Skeletal muscle tissue (tissue), 4 donors: ENCODE results near the gene HSPB7. TPM values are rescaled to one million over a fixed set of nuclear protein-coding genes. Genes with fewer than 3 reads are reported as not detected.

Source experiments
- H3K27ac ChIP-seq: one replicate; pipeline ENCODE4 v1.7.0; 2013; ENCODE audit warnings: mild to moderate bottlenecking, low read depth, low read length, inconsistent platforms
- H3K27me3 ChIP-seq, 3 donors: one replicate each; pipeline ENCODE4 v1.7.0; 2013; ENCODE audit warnings: low read length in 3 of 3; ENCODE audit not compliant: control insufficient read depth in 3 of 3, insufficient read depth in 3 of 3
- H3K36me3 ChIP-seq, 3 donors: one replicate each; pipeline ENCODE4 v1.7.0; 2013; ENCODE audit warnings: low read length in 3 of 3; ENCODE audit not compliant: control insufficient read depth in 3 of 3, insufficient read depth in 3 of 3
- H3K4me1 ChIP-seq, 3 donors: one replicate each; pipeline ENCODE4 v1.7.0; 2013; ENCODE audit warnings: low read length in 3 of 3, mild to moderate bottlenecking in 3 of 3; ENCODE audit not compliant: control insufficient read depth in 3 of 3, insufficient read depth in 3 of 3
- H3K4me3 ChIP-seq, 3 donors: one replicate each; pipeline ENCODE4 v1.7.0; 2013; ENCODE audit warnings: low read length in 3 of 3
- H3K9ac ChIP-seq, 3 donors: one replicate each; pipeline ENCODE4 v1.7.0; 2013; ENCODE audit warnings: low read length in 3 of 3, mild to moderate bottlenecking in 3 of 3, moderate library complexity in 2 of 3, low read depth in 1 of 3
- H3K9me3 ChIP-seq, 3 donors: one replicate each; pipeline ENCODE4 v1.7.0; 2013; ENCODE audit warnings: low read length in 3 of 3; ENCODE audit not compliant: control insufficient read depth in 3 of 3
- total RNA-seq: library from RNA; depleted of rRNA; stranded (reverse); fragments of >200 nt; gene quantifications from one replicate; pipeline ENCODE4 v1.2.3, GENCODE V29; 2014
- donor health status: Osteomylitis.

HSPB7 gene
- total RNA-seq, 1 donor from 2014 or later: 5.7 TPM

DNA sequence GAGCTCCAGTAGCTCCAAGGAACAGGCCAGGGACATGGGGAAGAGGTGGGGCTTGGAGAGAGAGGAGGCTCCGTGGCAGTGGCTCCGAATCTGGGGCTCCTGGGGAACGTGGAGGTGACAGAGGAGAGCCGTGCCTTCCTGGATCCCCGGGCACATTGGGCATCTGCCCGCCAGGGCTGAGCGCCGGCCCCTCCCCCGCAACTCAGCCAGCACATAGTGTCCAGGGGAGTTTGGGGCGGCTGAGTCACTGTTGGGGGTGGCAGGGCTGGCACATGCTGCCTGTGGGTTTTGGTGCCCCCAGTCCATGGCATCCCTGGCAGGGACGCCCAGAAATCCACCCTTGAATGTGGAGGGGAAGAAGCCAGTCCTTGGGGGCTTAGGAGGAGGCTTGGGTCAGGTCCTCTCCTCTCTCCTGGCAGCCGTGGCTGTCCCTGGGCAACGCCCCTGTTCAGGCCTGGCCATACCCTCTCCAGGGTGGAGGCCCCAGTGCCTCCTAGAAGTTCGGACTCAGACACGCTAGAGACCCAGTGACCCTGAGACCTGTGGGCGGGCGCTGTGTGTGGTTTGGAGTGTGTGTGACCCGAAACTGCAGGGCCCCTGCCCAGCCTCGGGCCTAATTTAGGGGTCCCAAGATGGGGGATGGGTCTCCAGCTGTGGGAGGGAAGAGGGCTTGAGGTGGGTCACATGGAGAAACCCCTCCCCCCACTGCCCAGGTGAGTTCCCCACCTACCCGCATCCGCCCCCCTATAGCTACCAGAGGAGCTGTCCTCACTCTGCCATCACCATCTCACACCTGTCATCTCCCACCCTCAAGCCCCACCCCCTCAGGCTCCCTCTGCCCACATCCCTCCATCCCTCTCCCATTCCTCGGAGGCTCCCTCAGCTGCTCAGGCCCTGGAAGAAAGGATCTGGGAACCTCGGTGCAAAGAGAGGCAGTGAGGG is 1.6 kb downstream of the HSPB7 start:
- no peaks in the 10 kb centered on the region for H3K9me3 ChIP-seq
- peak overlapping the region; percentile 99 for H3K27ac ChIP-seq
- peaks cover 0 to 17% (median 5%) of the 10 kb centered on the region in 3 donors for H3K36me3 ChIP-seq
- H3K4me3 ChIP-seq: peak overlapping the region; percentile 85 to 94 (median 89)
- H3K4me1 ChIP-seq: peaks cover 66 to 79% (median 68%) of the 10 kb centered on the region in 3 donors
- H3K9ac ChIP-seq: peak overlapping the region; percentile 92 to 100 (median 98)
- no peaks in the 10 kb centered on the region for H3K27me3 ChIP-seq

DNA sequence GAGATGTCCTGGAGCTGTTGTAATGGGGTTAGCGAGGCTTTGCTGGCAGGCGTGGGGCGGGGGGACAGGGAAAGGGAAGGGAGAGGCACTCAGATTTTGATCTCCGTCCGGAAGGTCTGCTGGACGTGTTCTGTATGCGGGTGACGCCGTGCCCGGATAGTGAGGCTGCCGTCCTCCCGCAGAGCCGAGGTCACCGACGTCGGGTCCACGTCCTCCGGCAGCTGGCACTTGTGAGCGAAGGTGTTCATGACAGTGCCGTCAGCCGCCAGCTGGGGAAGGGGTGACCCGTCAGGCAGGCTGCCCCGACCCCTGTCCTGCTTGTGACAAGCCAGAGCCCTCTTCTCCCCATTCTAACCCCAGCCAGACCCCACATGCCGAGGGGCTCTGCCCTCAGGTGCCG is 2.4 kb downstream of the HSPB7 start:
- H3K9me3 ChIP-seq: no peaks in the 10 kb centered on the region
- no peaks in the 10 kb centered on the region for H3K27me3 ChIP-seq
- peak overlapping the region; percentile 92 to 100 (median 98) for H3K9ac ChIP-seq
- H3K36me3 ChIP-seq: peaks cover 0 to 17% (median 5%) of the 10 kb centered on the region in 3 donors
- H3K27ac ChIP-seq: peak overlapping the region; percentile 99
- peaks cover 64 to 72% (median 64%) of the 10 kb centered on the region in 3 donors for H3K4me1 ChIP-seq
- H3K4me3 ChIP-seq: peak overlapping the region; percentile 85 to 94 (median 89)

DNA sequence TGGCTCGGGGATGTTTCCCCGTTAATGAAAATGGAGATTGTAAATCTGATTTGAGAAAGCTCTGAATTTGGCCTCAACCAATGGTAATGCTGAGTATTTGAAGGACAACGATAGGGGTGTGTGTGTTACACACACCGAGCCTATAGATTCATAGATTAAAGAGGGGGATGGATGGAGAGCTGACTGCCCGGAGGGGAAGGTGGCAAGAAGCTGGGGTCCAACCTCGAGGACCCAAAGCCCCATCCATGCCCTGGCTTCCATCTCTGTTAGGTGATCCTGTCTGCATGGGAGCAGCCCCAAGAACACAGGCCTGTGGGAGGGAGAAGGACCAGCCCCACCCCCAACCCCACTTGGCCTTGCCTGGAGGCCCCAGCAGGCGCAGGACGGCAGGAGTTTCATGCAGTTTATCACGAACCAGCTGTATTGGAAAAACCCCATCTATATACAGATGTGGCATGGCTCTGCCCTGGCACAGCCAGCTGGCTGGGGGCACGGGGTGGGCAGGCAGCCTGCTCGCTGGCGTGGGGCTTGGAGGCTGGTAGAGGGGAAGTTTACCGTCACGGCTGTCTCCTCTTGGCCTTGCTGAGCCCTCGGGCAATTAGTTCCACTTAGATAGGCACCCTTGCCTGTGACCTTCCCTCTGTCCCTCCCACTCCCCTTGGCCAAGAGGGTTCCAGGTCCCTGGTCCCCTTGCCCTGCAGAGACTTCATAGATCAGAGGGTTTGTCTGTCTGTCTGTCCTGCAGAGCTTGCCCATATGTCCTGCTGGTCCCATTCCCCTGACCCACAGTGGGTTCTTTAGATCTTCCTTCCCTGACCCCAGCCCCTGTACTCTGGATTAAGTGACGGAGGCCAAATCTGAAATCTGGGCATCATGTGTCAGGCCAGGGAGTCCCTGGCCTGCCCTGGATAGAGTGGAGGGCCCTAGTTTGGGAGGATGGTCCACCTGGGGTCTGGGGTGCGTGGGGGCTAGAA is 3.0 kb downstream of the HSPB7 start:
- Histone ChIP-seq H3K9me3 (no peaks in the 10 kb centered on the region), H3K4me1 (peaks cover 57 to 65% (median 57%) of the 10 kb centered on the region in 3 donors), H3K27ac (peak overlapping the region; percentile 99), H3K4me3 (peak overlapping the region; percentile 38 to 94 (median 89)), H3K36me3 (peaks cover 0 to 17% (median 5%) of the 10 kb centered on the region in 3 donors), H3K9ac (peak overlapping the region; percentile 92 to 100 (median 98)), H3K27me3 (no peaks in the 10 kb centered on the region)

DNA sequence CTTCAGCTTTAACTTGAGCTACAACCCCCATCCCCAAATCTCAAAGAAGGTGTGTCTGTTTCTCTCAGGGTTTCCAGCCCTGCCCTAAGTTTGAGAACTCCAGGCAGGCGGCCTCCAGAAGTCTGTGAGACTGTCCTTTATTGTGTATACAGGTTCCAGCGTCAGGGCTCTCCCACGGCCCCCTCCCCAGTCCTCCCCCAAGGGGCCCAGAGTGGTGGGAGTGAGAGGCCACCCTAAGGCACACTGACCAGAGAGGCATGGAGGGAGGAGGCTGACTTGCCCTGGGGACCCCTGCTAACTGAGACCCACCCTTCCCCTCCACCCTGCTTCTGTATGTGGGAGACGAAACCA is 4.0 kb downstream of the HSPB7 start:
- Histone ChIP-seq H3K27me3 (no peaks in the 10 kb centered on the region), H3K9ac (peak overlapping the region; percentile 65 to 100 (median 92)), H3K9me3 (no peaks in the 10 kb centered on the region), H3K36me3 (peaks cover 0 to 17% (median 5%) of the 10 kb centered on the region in 3 donors), H3K27ac (peak overlapping the region; percentile 99), H3K4me3 (peak overlapping the region in 2 of 3 donors; percentile 89 to 94), H3K4me1 (peaks cover 49 to 58% (median 51%) of the 10 kb centered on the region in 3 donors)

DNA sequence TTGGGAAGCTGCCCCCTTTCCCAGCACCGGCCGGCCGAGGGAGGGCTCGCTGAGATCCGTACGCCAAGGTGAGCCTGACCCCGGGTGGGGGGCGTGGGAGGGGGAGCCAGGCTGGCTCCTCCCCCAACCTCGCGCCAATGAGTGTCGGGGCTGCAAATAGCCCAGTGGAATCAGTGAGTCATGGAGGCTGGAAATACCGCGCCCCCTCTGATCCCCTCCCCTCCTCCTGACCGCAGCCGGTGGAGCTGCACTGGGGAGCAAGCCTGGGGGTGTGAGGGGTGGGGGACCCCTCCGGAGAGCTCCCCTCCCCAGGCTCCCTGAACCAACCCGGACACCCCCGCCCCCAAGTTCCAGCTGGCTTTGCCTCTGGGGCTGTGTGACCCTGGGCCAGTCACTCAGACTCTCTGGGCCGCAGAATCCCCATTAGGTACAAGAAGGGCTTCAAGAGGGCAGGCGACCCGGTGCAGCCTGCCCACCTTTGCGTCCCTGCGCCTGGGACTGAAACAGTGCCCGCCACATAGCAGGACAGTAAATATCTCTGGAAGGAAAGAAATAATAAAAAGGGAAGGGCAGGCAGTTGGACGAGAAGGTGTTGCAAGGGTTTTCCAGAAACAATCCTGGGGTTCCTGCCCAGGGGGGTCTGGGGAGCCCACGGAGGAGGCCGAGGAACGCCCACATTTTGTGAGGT is 4.5 kb downstream of the HSPB7 start:
- Histone ChIP-seq H3K4me3 (peak overlapping the region in 2 of 3 donors; percentile 53 to 89), H3K27ac (peak overlapping the region; percentile 99), H3K9ac (peak overlapping the region; percentile 65 to 100 (median 92)), H3K9me3 (no peaks in the 10 kb centered on the region), H3K27me3 (no peaks in the 10 kb centered on the region), H3K4me1 (peaks cover 44 to 53% (median 46%) of the 10 kb centered on the region in 3 donors), H3K36me3 (peaks cover 0 to 17% (median 5%) of the 10 kb centered on the region in 3 donors)

DNA sequence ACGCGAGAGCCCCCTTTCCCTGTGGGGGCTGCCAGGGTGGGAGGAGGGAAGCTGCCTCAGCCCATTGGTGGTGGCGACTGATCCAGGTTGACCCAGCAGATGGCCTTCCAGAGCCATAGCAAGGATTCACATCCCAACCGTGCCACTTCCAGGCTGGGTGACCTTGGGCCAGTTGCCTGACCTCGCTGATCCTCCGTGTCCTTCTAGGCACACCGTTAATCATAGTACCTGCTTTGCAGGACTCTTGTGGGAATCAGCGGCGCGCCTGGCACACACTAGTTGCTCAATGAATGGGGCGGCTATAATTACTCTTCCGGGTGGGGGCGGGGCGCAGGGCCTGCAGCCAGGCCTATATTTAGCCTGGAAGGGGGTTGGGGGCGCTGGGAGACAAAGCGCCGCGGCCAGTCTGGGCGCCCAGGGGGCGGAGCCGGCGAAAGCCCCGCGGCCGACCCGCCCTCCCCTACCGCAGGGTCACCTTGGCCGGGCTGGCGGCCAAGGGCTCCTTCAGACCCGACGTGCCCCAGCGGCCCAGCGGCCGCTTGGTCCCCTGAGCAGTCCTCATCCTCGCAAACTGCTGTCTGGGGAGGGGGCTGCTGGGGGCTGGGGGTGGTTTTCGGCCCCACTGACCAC is 5.1 kb downstream of the HSPB7 start:
- Histone ChIP-seq H3K27me3 (no peaks in the 10 kb centered on the region), H3K4me1 (peaks cover 39 to 50% (median 41%) of the 10 kb centered on the region in 3 donors), H3K27ac (peak overlapping the region; percentile 99), H3K4me3 (peak overlapping the region; percentile 16 to 58 (median 40)), H3K9me3 (no peaks in the 10 kb centered on the region), H3K36me3 (peaks cover 0 to 17% (median 5%) of the 10 kb centered on the region in 3 donors), H3K9ac (peak overlapping the region in 2 of 3 donors; percentile 92 to 100)

DNA sequence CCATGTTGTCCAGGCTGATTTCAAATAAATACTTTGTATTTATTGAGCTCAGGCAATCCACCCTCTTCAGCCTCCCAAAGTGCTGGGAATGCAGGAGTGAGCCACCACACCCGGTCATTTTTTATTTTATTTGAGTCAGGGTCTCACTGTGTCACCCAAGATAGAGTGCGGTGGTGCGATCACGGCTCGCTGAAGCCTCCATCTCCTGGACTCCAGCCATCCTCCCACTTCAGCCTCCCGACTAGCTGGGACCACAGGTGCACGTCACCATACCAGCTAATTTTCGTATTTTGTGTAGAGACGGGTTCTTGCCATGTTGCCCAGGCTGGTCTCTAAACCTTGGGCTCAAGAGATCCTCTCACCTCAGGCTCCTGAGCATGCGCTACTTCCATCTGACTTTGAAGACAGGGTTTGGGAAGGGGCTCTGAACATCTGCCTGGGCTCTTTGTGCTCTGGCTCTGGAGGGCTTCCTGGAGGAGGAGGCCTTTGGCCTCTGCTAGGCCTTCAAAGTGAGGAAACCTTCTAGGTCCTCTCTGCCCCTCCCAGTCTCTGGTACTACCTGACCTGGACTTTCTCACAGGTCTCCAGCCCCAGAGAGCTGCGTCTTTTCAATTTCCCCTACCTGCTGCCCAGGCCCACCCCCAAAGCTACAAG is 5.8 kb downstream of the HSPB7 start:
- H3K27ac ChIP-seq: peak overlapping the region; percentile 99
- H3K36me3 ChIP-seq: peaks cover 0 to 10% (median 4%) of the 10 kb centered on the region in 3 donors
- H3K9me3 ChIP-seq: no peaks in the 10 kb centered on the region

DNA sequence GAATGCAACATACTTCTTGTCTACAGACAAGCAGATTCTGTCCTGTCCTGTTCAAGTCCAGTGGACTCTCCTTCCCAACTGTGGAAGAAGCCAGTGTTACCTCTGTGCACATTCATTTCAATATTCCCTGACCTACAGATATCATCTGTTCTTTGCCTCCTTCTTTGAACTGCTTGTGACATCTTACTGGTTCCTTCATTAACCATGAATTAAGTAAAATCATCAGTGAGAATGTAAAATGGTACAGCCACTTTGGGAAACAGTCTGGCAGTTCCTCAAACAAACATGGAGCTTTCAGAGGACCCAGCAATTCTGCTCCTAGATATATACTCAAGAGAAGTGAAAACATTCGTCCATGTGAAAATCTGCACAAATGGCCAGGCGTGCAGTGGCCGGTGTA is 7.0 kb downstream of the HSPB7 start:
- no peak overlapping the region for H3K27ac ChIP-seq

More for the DNA sequence above, 5.8 kb downstream of the HSPB7 start:
- H3K4me1 ChIP-seq: peaks cover 36 to 46% (median 38%) of the 10 kb centered on the region in 3 donors
- H3K9ac ChIP-seq: peak overlapping the region in 2 of 3 donors; percentile 7 to 66
- H3K27me3 ChIP-seq: no peaks in the 10 kb centered on the region
- H3K4me3 ChIP-seq: peak overlapping the region; percentile 16 to 58 (median 40)

More for the DNA sequence above, 7.0 kb downstream of the HSPB7 start:
- Histone ChIP-seq H3K36me3 (peaks cover 0 to 6% (median 0%) of the 10 kb centered on the region in 3 donors), H3K9ac (no peak overlapping the region), H3K4me1 (peaks cover 28 to 35% (median 32%) of the 10 kb centered on the region in 3 donors), H3K4me3 (no peak overlapping the region), H3K27me3 (no peaks in the 10 kb centered on the region), H3K9me3 (no peaks in the 10 kb centered on the region)
